Activated CD4-positive, alpha-beta T cell treated with anti-CD3 and anti-CD28 coated beads for 48 hours (primary cell): ENCODE results near the gene TMEM145.
"Not testable (repeated sequence)": the region's sequence is repeated elsewhere in the genome, so short reads cannot be mapped to it uniquely, and the experiment has no call there.

Source experiments
- DNase-seq: peaks from one replicate; pipeline ENCODE4 v3.0.0-alpha.2; 2020

TMEM145 gene

GRCh38 chr19:42339126-42339860 lies 26.2 kb downstream of the TMEM145 start:
- not testable (repeated sequence) for DNase-seq

- not testable (repeated sequence) for DNase-seq
These were observed 26.8 kb downstream of the TMEM145 start for GRCh38 chr19:42339922-42340321.

DNA sequence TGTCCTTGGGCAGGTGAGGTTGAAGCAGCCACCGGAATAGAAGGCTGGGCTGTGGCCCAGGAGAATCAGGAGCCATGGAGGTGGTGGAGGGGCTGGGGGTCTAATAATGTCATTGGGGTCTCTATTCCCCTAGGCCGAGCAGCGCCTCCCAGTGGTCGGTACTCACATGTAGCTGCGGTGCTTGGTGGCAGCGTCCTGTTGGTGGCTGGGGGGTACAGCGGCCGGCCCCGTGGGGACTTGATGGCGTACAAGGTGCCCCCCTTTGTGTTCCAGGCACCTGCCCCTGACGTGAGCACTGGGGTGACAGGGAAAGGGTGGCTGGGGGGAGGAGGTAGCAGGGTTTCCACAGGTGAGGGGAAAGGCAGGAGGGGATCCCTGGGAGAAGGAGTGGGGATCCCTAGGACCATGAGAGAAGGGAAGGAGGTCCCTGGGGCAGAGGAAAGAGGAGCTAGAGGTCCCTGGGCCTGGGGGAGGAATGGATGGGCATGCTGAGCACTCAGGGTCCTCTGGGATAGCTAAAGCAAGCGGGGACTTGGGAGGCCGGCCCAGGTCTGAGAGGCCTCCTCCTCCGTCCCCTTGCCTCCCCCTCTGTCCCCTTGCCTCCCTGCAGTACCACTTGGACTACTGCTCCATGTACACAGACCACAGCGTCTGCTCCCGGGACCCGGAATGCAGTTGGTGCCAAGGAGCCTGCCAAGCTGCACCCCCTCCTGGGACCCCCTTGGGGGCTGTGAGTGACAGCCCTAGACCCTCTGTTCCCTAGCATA lies 30.4 kb downstream of the TMEM145 start:
- peak; percentile 15 for DNase-seq

DNA sequence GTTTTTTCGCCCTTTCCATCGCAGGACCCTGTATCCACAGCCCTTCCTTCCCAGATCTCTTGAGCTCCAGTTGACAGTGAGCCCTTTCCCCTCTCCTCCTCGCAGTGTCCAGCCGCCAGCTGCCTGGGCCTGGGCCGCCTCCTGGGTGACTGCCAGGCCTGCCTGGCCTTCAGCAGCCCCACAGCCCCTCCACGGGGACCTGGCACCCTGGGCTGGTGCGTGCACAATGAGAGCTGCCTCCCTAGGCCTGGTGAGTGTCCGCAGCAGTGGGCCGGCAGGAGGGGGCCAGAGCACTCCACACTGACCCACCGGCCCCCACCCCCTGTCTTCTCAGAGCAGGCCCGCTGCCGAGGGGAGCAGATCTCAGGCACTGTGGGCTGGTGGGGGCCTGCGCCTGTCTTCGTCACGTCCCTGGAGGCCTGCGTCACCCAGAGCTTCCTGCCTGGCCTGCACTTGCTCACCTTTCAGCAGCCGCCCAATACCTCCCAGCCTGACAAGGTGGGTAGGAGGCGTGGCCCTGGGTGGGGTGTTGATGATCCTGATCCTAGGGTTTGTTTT lies 31.3 kb downstream of the TMEM145 start:
- no peak for DNase-seq

GRCh38 chr19:42345191-42345812 lies 32.2 kb downstream of the TMEM145 start:
- DNase-seq: no peak

DNA sequence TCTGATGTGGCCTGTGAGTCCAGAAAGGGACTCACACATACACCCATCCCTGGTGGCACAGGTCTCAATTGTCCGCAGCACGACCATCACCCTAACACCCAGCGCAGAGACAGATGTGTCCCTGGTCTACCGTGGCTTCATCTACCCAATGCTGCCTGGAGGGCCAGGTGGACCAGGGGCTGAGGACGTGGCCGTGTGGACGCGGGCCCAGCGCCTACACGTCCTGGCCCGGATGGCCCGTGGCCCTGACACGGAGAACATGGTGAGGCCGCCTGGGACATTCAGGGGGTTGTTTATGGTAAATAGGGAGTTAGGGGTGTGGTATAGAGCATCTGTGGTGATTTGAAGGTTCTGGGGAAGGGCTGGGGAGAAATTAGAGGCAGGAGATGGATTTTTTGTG lies 35.1 kb downstream of the TMEM145 start:
- no peak for DNase-seq

DNA sequence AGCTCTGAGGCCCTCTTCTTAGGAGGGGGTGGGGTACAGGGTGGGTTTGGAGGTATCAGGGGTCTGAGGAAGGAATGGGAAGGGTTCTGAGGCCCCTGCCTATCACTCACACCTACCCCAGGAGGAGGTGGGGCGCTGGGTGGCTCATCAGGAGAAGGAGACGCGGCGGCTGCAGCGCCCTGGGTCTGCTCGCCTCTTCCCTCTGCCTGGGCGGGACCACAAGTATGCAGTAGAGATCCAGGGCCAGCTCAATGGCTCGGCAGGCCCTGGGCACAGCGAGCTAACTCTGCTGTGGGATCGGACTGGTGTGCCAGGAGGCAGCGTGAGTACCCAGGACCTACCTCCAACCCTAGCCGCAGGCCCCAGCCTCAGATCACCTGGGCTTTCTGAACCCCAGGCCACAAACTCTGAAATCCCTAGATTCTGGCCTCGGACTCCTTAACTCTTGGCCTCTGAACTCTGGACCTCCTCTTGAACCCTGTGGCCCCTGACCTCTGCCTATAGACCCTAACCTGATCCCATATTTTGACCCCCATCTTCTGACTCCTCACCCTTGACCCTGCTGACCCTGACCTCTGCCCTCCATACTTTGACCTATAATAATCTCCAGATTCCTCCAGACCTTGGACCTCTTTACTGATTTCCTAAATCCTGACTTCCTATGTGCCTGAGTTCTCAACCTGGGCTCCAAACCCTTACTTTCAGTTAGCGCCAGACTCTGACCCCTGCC lies 36.4 kb downstream of the TMEM145 start:
- no peak for DNase-seq

DNA sequence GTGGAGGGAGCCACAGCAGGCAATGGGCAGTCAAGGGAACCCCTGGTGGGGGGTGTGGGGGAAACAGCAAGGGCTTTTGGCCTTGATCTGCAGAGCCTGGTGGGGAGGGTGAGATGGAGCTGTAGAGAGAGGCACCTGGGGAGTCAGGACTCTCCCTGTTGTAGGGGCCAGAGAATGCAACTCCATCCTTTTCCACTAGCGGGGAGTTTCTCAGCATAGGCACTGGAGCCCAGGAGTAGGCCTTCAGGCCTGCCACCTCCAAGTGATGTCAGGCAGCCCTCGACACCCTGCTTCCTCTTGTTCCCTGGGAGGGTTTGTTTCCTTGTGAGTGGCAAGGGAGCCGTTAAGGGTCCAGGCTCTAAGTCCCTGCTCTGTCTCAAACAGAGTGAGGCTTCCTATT lies 37.3 kb downstream of the TMEM145 start:
- no peak for DNase-seq

GRCh38 chr19:42351079-42351735 lies 38.1 kb downstream of the TMEM145 start:
- DNase-seq: no peak

DNA sequence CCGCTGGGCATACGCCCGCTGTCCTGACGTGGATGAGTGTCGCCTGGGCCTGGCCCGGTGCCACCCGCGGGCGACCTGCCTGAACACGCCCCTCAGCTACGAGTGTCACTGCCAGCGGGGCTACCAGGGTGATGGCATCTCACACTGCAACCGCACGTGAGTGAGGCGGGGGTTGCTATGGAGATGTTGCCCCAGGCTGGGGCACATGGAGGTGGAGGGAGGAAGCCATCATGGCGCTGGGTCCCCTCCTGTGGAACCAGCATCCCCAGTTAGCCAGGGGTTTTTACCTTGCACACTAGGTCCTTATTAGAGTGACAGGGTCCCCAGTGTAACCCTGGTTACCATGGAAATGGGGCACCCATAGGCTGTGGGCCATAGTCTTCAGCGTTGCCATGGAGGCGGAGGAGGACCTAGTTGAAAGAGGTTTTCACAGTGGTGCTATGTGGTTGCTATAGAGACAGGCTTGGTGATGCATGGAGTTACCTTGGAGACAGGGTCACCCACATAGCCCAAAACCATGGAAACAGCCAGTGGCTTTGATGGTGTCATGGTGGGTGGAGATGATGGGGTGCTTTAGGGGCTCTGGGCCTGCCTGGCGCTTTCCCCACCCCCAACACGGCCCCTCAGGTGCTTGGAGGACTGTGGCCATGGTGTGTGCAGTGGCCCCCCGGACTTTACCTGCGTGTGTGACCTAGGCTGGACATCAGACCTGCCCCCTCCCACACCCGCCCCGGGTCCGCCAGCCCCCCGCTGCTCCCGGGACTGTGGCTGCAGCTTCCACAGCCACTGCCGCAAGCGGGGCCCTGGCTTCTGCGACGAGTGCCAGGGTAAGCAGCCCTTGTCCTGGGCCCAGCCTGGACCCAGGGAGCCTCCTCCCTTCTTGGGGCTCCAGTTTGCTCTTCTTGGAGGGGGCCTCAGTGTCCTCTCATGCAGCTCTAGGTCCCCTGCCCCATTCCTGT lies 39.5 kb downstream of the TMEM145 start:
- DNase-seq: peak; percentile 20

- DNase-seq: no peak
These were observed 40.4 kb downstream of the TMEM145 start for GRCh38 chr19:42353341-42354015.

- no peak for DNase-seq
These were observed 42.8 kb downstream of the TMEM145 start for GRCh38 chr19:42355896-42356295.

- no peak for DNase-seq
These were observed 43.6 kb downstream of the TMEM145 start for GRCh38 chr19:42356686-42357085.

GRCh38 chr19:42357290-42357689 lies 44.2 kb downstream of the TMEM145 start:
- DNase-seq: no peak

GRCh38 chr19:42360787-42361544 lies 47.9 kb downstream of the TMEM145 start:
- DNase-seq: no peak

DNA sequence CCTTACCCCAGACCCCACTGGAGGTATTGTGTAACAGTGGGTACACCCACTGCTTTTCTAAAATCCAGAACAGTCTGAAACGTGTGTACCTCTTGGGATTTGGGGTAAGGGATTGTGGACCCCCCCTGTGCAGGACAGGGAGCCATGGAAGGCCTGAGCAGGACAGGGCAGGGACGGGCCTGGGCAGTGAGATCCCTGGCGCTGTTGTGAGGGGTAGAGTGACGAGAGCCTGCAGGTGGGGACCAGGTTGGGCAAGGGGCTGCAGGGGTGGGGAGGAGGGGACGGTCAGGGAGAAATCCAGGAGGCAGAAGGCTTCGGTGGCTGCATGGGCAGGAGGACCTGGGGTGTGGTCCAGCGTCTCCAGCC lies 48.4 kb downstream of the TMEM145 start:
- no peak for DNase-seq

GRCh38 chr19:42362342-42362741 lies 49.2 kb downstream of the TMEM145 start:
- DNase-seq: no peak

DNA sequence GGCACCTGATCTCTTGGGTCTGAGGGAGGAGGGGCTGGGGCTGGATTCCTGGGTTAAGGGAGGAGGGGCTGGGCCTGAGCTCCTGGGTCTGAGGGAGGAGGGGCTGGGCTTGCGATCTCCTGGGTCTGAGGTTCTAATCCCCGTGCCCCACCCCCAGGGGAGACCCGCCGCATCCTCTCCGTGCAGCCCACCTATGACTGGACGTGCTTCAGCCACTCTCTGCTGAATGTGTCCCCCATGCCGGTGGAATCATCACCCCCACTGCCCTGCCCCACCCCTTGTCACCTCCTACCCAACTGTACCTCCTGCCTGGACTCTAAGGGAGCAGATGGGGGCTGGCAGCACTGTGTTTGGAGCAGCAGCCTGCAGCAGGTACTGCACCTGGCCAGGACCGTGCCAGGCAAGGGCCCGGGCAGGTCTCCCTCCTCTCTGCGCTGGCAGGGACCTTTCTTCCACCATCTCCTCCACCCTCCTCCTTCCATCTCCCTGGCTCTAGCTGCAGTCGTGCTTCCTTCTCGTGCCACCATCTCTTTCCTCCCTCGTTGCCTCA lies 49.9 kb downstream of the TMEM145 start:
- no peak for DNase-seq

DNA sequence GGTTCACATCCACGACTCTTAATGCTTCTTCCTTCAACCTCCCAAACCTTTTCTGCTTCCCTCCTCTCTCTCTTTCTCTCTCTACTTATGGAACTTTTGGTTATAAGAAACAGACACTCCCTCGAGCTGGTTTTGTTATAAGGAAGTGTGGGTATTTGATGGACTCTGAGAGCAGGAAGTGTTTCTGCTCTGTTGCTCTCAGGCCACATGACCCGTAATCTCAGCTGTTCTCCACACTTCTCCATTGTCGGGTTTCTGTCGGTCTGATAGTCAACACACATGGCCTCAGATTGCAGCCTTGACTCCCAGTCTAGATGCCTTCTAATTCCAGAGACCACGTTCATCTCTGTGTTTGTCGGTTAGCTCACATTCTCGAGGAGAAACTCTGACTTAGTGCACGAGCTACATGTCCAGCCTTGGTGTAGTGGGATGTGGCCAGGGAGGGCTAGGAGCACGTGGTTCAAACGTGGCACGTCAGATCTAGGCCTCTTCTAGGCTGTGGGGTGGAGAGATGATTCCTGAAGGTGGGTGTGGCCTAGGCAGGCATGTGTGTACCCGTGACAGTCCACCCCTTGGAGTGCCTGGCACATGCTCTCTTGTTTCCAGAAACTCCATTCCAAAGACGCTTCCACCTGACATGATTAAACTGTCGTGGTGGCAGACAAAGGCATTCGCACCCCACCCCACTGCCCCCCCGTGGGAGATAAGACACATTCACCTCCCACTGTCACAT lies 50.7 kb downstream of the TMEM145 start:
- no peak for DNase-seq
